Astrocyte (in vitro differentiated cells and primary cell): ENCODE results near the gene LGALS3BP. TPM values are rescaled to one million over a fixed set of nuclear protein-coding genes. Genes with fewer than 3 reads are reported as not detected.

Source experiments
- DNase-seq: peaks from one replicate; pipeline ENCODE4 v3.0.0-alpha.2; 2010; ENCODE audit warnings: low read depth
- FAIRE-seq: peaks from 2 replicates; lab custom pipeline; 2011; peaks lifted over from hg19 to GRCh38; lab: Jason Lieb, UNC
- H2AFZ ChIP-seq: 2 replicates; pipeline ENCODE4 v1.6.0; 2012; ENCODE audit warnings: low read depth, low read length, inconsistent platforms
- H3K27ac ChIP-seq: 2 replicates; pipeline ENCODE4 v1.5.1; 2011; ENCODE audit warnings: low read depth, low read length, inconsistent platforms
- H3K27me3 ChIP-seq: 2 replicates; pipeline ENCODE4 v1.6.0; 2011; ENCODE audit warnings: low read length, inconsistent platforms; ENCODE audit not compliant: insufficient read depth
- H3K36me3 ChIP-seq: 2 replicates; pipeline ENCODE4 v1.5.1; 2011; ENCODE audit warnings: low read length, inconsistent platforms; ENCODE audit not compliant: insufficient read depth
- H3K4me1 ChIP-seq: 2 replicates; pipeline ENCODE4 v1.5.1; 2011; ENCODE audit warnings: low read length, inconsistent platforms; ENCODE audit not compliant: insufficient read depth
- H3K4me2 ChIP-seq: 2 replicates; pipeline ENCODE4 v1.6.0; 2012; ENCODE audit warnings: low read length, inconsistent platforms
- H3K4me3 ChIP-seq: 2 replicates; pipeline ENCODE4 v1.5.1; 2011; ENCODE audit warnings: low read depth, mild to moderate bottlenecking, low read length, inconsistent platforms; ENCODE audit not compliant: insufficient read depth
- H3K79me2 ChIP-seq: 2 replicates; pipeline ENCODE4 v1.6.0; 2012; ENCODE audit warnings: mild to moderate bottlenecking, low read length, inconsistent platforms; ENCODE audit not compliant: insufficient read depth
- H3K9ac ChIP-seq: 2 replicates; pipeline ENCODE4 v1.6.0; 2012; ENCODE audit warnings: mild to moderate bottlenecking, low read length, inconsistent platforms
- H3K9me3 ChIP-seq: 2 replicates; pipeline ENCODE4 v1.5.1; 2012; ENCODE audit warnings: low read depth, mild to moderate bottlenecking, low read length, inconsistent platforms; ENCODE audit not compliant: insufficient read depth
- H4K20me1 ChIP-seq: 2 replicates; pipeline ENCODE4 v1.6.0; 2012; ENCODE audit warnings: low read length, inconsistent platforms; ENCODE audit not compliant: insufficient read depth
- H3K27ac Mint-ChIP-seq: one replicate; pipeline ENCODE4 v1.8.0; 2021; ENCODE audit warnings: mild to moderate bottlenecking, mixed read lengths; ENCODE audit not compliant: unreplicated experiment
- H3K27me3 Mint-ChIP-seq: one replicate; pipeline ENCODE4 v1.8.0; 2021; ENCODE audit warnings: low read depth, mixed read lengths; ENCODE audit not compliant: unreplicated experiment
- H3K36me3 Mint-ChIP-seq: one replicate; pipeline ENCODE4 v1.8.0; 2021; ENCODE audit warnings: low read depth, mixed read lengths; ENCODE audit not compliant: unreplicated experiment
- H3K4me1 Mint-ChIP-seq: one replicate; pipeline ENCODE4 v1.8.0; 2021; ENCODE audit warnings: low read depth, mixed read lengths; ENCODE audit not compliant: unreplicated experiment
- H3K4me3 Mint-ChIP-seq: one replicate; pipeline ENCODE4 v1.8.0; 2021; ENCODE audit warnings: mild to moderate bottlenecking, moderate library complexity, mixed read lengths; ENCODE audit not compliant: unreplicated experiment
- H3K9me3 Mint-ChIP-seq: one replicate; pipeline ENCODE4 v1.8.0; 2021; ENCODE audit warnings: mild to moderate bottlenecking, mixed read lengths; ENCODE audit not compliant: unreplicated experiment
- CTCF ChIP-seq: IDR thresholded peaks from 2 replicates; pipeline ENCODE4 v1.5.1; 2011; ENCODE audit warnings: low read depth, mild to moderate bottlenecking, inconsistent platforms, low read length, moderate library complexity; ENCODE audit not compliant: insufficient read depth
- EZH2 ChIP-seq: IDR thresholded peaks from 2 replicates; pipeline ENCODE4 v1.6.1; 2012; ENCODE audit warnings: mild to moderate bottlenecking, low read length, inconsistent platforms; ENCODE audit not compliant: insufficient read depth
- total RNA-seq: library from RNA; stranded (reverse); gene quantifications from 2 replicates; pipeline ENCODE4 v1.2.1, GENCODE V29; 2021

The LGALS3BP gene
- total RNA-seq, 1 donor from 2014 or later = 495 TPM

- no peaks in the 10 kb centered on the region for H3K9me3 Mint-ChIP-seq
- H3K27me3 Mint-ChIP-seq = peaks cover 3% of the 10 kb centered on the region
- Histone ChIP-seq H3K79me2 (peaks cover 3% of the 10 kb centered on the region), H3K27me3 (no peaks in the 10 kb centered on the region), H4K20me1 (peaks cover 20% of the 10 kb centered on the region), H3K9me3 (no peaks in the 10 kb centered on the region), H3K27ac (no peak overlapping the region), H3K4me3 (no peak overlapping the region), H3K4me1 (peaks cover 11% of the 10 kb centered on the region), H3K36me3 (no peaks in the 10 kb centered on the region), H2AFZ (peak overlapping the region; percentile 57), H3K4me2 (peak overlapping the region; percentile 43), H3K9ac (no peak overlapping the region)
- no peak overlapping the region for H3K27ac Mint-ChIP-seq
- TF ChIP-seq CTCF (no peak), EZH2 (no peak)
- DNase-seq = no peak
- H3K36me3 Mint-ChIP-seq = peaks cover 18% of the 10 kb centered on the region
- peaks cover 5% of the 10 kb centered on the region for H3K4me1 Mint-ChIP-seq
- no peak overlapping the region for H3K4me3 Mint-ChIP-seq
- FAIRE-seq = no peak
Observed at GRCh38 chr17:78971756-78972506, 7.8 kb downstream of the LGALS3BP start.

GRCh38 chr17:78970834-78971755, 8.6 kb downstream of the LGALS3BP start:
- TF ChIP-seq CTCF = peak; percentile 55
- TF ChIP-seq EZH2 = no peak
- H3K4me3 ChIP-seq = no peak overlapping the region
- H3K27me3 ChIP-seq = no peaks in the 10 kb centered on the region
- Mint-ChIP-seq H3K4me3 (no peak overlapping the region), H3K36me3 (peaks cover 22% of the 10 kb centered on the region), H3K4me1 (peaks cover 5% of the 10 kb centered on the region), H3K27me3 (peaks cover 3% of the 10 kb centered on the region), H3K27ac (peak overlapping the region; percentile 80), H3K9me3 (no peaks in the 10 kb centered on the region)
- DNase-seq (peak; percentile 37), FAIRE-seq (no peak)
- H3K27ac ChIP-seq = no peak overlapping the region
- no peaks in the 10 kb centered on the region for H3K36me3 ChIP-seq
- peaks cover 3% of the 10 kb centered on the region for H3K79me2 ChIP-seq
- H4K20me1 ChIP-seq = peaks cover 20% of the 10 kb centered on the region
- H3K4me2 ChIP-seq = peak overlapping the region; percentile 43
- peaks cover 11% of the 10 kb centered on the region for H3K4me1 ChIP-seq
- no peak overlapping the region for H3K9ac ChIP-seq
- no peaks in the 10 kb centered on the region for H3K9me3 ChIP-seq
- H2AFZ ChIP-seq = peak overlapping the region; percentile 57
